ACHN (cell line): ENCODE measurements around the gene SLC24A1.

Experiments used
- DNase-seq: peaks from one replicate; pipeline ENCODE4 v3.0.0-alpha.2; 2015
- in situ Hi-C: cut with HindIII; loops from 2 replicates; pipeline ENCODE4 v1.10.0; 2017; ENCODE audit warnings: low sequenced_read_pairs, low pct_ligation_motif_present, low pct_unique_long_range_greater_than_20kb

The SLC24A1 gene

DNA sequence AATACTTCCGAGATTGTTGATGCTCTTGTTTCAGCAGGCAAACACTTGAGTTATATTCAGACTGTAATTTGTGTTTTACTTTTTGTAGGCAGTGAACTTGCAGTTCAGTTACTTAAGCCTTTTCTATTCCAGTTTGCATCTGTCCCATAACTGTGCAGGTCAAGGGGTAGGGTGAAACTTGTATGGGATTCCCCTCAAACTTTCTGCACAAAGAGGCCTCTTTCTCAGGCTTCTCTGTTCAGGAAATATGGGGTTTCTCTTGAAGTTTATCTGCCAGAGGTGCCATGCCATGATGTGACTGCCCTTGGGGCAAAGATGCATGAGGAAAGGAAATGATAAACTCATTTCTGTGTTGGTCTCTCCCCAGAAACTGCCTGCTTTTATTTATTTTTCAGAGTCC is 66.7 kb downstream of the SLC24A1 start:
- in situ Hi-C loops, result no loop called here
- no peak for DNase-seq

DNA sequence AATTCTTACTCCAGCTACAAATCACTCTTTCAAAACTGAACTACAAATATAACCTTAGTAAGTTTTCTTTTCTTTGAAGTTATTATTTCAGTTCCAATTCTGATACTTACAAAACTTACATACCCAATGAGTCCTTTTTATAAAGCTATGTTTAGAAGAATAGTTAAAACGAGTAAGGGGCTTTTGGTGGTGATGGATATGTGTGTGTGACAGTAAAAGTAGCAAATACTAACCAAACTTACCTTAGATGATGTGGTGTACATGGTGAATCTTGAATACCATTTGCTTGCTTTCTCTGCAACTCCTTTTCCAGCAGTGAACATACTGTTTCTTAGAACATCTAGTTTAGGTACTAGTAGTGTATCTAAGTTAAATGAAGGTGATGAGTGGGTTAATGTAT is 68.4 kb downstream of the SLC24A1 start:
- in situ Hi-C loops, result no loop called here
- no peak for DNase-seq

DNA sequence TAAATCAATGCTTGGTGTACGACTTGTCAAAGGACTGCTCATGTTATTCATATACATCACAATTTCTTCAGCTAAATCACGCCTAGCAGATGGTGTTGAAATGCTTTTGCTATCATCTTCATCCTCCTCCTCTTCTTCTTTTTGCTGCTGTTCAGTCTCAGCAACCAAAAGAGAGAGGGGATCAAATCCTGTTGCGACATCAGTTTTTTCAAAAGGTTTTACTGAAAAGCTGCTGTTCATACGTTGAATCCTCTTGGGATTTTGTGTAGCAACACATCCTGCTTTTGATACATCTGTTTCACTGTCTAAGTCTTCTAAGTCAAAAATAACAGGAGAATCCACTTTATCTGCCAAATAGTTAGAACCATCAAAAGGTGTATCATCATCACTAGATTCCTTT is 69.0 kb downstream of the SLC24A1 start:
- DNase-seq, result no peak
- in situ Hi-C loops, result no loop called here

DNA sequence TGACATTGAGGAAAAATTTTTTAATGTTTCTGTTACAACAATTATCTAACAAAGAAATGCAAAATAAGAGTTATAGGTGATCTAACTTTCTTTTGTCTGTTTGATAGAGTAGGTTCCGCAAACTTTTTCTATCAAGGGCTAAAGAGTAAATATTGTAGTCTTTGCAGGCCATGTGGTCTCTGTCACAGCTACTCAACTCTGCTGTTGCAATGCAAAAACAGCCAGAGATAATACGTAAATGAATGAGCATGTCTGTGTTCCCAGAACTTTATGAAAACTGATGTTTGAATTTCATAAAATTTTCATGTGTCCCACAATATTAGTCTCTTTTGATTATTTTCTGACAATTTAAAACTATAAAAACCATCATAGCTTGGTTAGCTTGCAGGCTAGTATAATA is 73.3 kb downstream of the SLC24A1 start:
- no peak for DNase-seq
- in situ Hi-C loops, result no loop called here
